Bronchial epithelial cell (primary cell): ENCODE measurements around the gene LARGE2. TPM values are rescaled to one million over a fixed set of nuclear protein-coding genes. Genes with fewer than 3 reads are reported as not detected.
"Not testable (repeated sequence)": the region's sequence is repeated elsewhere in the genome, so short reads cannot be mapped to it uniquely, and the experiment has no call there.

Source experiments
- DNase-seq: peaks from one replicate; pipeline ENCODE4 v3.0.0-alpha.2; 2010; ENCODE audit warnings: low read depth
- FAIRE-seq: peaks from 2 replicates; lab custom pipeline; 2011; peaks lifted over from hg19 to GRCh38; lab: Jason Lieb, UNC
- H3K27me3 ChIP-seq: 2 replicates; pipeline ENCODE4 v1.5.1; 2011; ENCODE audit warnings: low read length; ENCODE audit not compliant: control insufficient read depth, insufficient read depth
- H3K36me3 ChIP-seq: 2 replicates; pipeline ENCODE4 v1.5.1; 2011; ENCODE audit warnings: low read length; ENCODE audit not compliant: control insufficient read depth, insufficient read depth
- H3K4me3 ChIP-seq: 2 replicates; pipeline ENCODE4 v1.5.1; 2011; ENCODE audit warnings: mild to moderate bottlenecking, low read depth, low read length, control low read depth
- CTCF ChIP-seq: IDR thresholded peaks from 2 replicates; pipeline ENCODE4 v1.5.1; 2011; ENCODE audit warnings: mild to moderate bottlenecking, moderate library complexity, low read length, control low read depth, inconsistent platforms; ENCODE audit not compliant: insufficient read depth, severe bottlenecking
- total RNA-seq: library from RNA; depleted of rRNA; stranded (reverse); fragments of >200 nt; gene quantifications from 2 replicates; pipeline ENCODE4 v1.2.1, GENCODE V29; 2014

The LARGE2 gene
- total RNA-seq, 1 donor from 2014 or later: 4.5 TPM

- DNase-seq (no peak), FAIRE-seq (no peak)
- TF ChIP-seq CTCF: no peak
- Histone ChIP-seq H3K4me3 (no peak overlapping the region), H3K36me3 (no peaks in the 10 kb centered on the region), H3K27me3 (peaks cover 6% of the 10 kb centered on the region)
Observed at GRCh38 chr11:45899086-45899447, 23.4 kb upstream of the LARGE2 start.

- FAIRE-seq (no peak), DNase-seq (peak; percentile 71)
- Histone ChIP-seq H3K4me3 (peak overlapping the region; percentile 46), H3K27me3 (peaks cover 6% of the 10 kb centered on the region), H3K36me3 (no peaks in the 10 kb centered on the region)
- no peak for TF ChIP-seq CTCF
Observed at GRCh38 chr11:45899448-45900174, 22.8 kb upstream of the LARGE2 start.

- H3K27me3 ChIP-seq, H3K36me3 ChIP-seq, DNase-seq, FAIRE-seq: not testable (repeated sequence)
- H3K4me3 ChIP-seq: peak overlapping the region; percentile 46
Observed at GRCh38 chr11:45900175-45900800, 22.2 kb upstream of the LARGE2 start.

GRCh38 chr11:45900916-45901617 is 21.4 kb upstream of the LARGE2 start:
- FAIRE-seq (no peak), DNase-seq (no peak)
- H3K36me3 ChIP-seq: no peaks in the 10 kb centered on the region
- TF ChIP-seq CTCF: no peak
- H3K27me3 ChIP-seq: peaks cover 6% of the 10 kb centered on the region
- no peak overlapping the region for H3K4me3 ChIP-seq

- no peak for DNase-seq
- no peak for TF ChIP-seq CTCF
- no peaks in the 10 kb centered on the region for H3K36me3 ChIP-seq
- FAIRE-seq: no peak
- peaks cover 6% of the 10 kb centered on the region for H3K27me3 ChIP-seq
- H3K4me3 ChIP-seq: no peak overlapping the region
Observed at GRCh38 chr11:45901626-45902025, 20.8 kb upstream of the LARGE2 start.
